Testis (tissue), 2 donors: ENCODE measurements around the gene RNF157.

Experiments used
- POLR2A ChIP-seq: fragments of 450-650 bp; IDR thresholded peaks from one replicate; pipeline ENCODE4 v1.6.1; 2017; ENCODE audit warnings: antibody characterized with exemption, mild to moderate bottlenecking, moderate library complexity
- TF ChIP-seq, protein P1 (sequence below), 3 experiments: fragments of 450-650 bp in 2 of 3; fragments of 200-600 bp in 1 of 3; sonication (generic) in 1 of 3; IDR thresholded peaks; one replicate each; pipeline ENCODE4 v1.5.1; 2016 to 2019; ENCODE audit warnings: antibody characterized with exemption in 3 of 3, mild to moderate bottlenecking in 2 of 3, moderate library complexity in 1 of 3

DNA sequence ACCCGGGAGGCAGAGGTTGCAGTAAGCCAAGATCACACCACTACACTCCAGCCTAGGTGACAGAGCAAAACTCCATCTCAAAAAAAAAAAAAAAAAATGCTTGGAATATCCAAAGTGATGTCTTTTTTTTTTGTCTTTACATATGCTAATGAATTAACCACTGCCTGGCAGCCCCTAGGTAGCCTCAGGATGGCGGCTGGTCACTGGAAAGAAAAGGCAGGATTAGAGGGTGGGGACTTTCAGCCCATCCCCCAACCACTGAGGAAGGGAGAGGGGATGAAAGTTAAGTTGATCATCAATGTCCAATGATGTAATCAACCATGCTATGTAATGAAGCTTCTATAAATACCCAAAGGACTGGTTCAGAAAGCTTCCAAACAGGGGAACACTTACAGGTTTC lies 26.8 kb downstream of the RNF157 start:
- TF ChIP-seq POLR2A, result no peak
- TF ChIP-seq, protein P1, sequence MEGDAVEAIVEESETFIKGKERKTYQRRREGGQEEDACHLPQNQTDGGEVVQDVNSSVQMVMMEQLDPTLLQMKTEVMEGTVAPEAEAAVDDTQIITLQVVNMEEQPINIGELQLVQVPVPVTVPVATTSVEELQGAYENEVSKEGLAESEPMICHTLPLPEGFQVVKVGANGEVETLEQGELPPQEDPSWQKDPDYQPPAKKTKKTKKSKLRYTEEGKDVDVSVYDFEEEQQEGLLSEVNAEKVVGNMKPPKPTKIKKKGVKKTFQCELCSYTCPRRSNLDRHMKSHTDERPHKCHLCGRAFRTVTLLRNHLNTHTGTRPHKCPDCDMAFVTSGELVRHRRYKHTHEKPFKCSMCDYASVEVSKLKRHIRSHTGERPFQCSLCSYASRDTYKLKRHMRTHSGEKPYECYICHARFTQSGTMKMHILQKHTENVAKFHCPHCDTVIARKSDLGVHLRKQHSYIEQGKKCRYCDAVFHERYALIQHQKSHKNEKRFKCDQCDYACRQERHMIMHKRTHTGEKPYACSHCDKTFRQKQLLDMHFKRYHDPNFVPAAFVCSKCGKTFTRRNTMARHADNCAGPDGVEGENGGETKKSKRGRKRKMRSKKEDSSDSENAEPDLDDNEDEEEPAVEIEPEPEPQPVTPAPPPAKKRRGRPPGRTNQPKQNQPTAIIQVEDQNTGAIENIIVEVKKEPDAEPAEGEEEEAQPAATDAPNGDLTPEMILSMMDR (IDR thresholded peaks at IDR 0.05), result no peak
